ENCODE data around the gene OAF. TPM values are rescaled to one million over a fixed set of nuclear protein-coding genes. Genes with fewer than 3 reads are reported as not detected.

Gene OAF
- total RNA-seq, 1 donor from 2014 or later, result 216 TPM

GRCh38 chr11:120191058-120191457, 19.8 kb upstream of the OAF start:
- Histone ChIP-seq H3K36me3 (no peaks in the 10 kb centered on the region), H3K4me1 (no peaks in the 10 kb centered on the region), H3K27ac (no peak overlapping the region), H3K27me3 (no peaks in the 10 kb centered on the region), H3K4me3 (no peak overlapping the region), H3K9me3 (no peaks in the 10 kb centered on the region)
- no peak for DNase-seq (ENCODE audit: low spot score in 2 of 2)
- intact Hi-C loops (cut with DNase I), result no loop called here
- no peak for TF ChIP-seq CTCF (IDR thresholded peaks at IDR 0.05)

DNA sequence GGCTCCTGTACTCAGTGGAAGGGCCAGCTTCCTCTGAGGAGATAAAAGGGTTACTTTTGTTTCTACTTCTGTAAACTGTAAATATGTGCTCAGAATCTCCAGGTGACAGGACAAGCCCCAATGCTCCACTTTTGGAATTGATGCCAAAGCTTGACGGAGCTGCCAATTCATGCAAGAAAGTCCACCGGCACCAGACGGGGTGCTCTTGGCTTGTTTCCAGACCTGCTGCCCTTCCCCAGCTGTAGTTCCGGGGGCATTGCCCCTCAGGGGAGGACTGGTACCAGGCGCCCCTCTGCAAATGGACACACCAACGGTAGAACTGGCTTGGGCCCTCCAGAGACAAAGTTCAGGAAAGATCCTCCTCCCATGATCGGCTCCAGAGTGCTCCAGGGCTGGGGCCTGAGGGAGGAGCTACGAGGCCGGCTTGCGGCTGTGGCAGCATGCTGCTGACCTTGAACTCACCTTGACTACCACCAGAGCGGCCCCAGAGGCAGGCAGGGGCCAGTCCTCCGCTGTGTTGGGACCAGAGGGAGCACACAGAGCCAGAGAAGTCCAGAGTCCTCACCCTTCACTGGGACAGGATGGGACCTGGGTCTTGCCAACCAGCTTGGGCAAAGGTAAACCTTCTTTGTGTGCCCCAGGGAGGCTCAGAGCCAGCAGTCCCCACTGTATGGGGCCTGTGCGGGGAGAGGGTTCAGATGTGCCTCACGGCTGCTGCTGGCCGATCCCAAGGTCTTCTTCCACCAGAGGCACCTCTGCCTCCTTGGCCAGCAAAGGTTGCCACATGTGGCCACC, 17.8 kb upstream of the OAF start:
- H3K27me3 ChIP-seq, result no peaks in the 10 kb centered on the region
- H3K9me3 ChIP-seq, result no peaks in the 10 kb centered on the region
- no peak for DNase-seq (ENCODE audit: low spot score in 2 of 2)
- TF ChIP-seq CTCF (IDR thresholded peaks at IDR 0.05), result no peak
- intact Hi-C loops (cut with DNase I), result no loop called here
- H3K4me1 ChIP-seq, result no peaks in the 10 kb centered on the region
- H3K27ac ChIP-seq, result no peak overlapping the region
- H3K4me3 ChIP-seq, result no peak overlapping the region
- H3K36me3 ChIP-seq, result no peaks in the 10 kb centered on the region

GRCh38 chr11:120194166-120194565, 16.7 kb upstream of the OAF start:
- H3K27me3 ChIP-seq, result no peaks in the 10 kb centered on the region
- H3K36me3 ChIP-seq, result no peaks in the 10 kb centered on the region
- H3K27ac ChIP-seq, result no peak overlapping the region
- intact Hi-C loops (cut with DNase I), result no loop called here
- TF ChIP-seq CTCF (IDR thresholded peaks at IDR 0.05), result no peak
- no peaks in the 10 kb centered on the region for H3K4me1 ChIP-seq
- H3K4me3 ChIP-seq, result no peak overlapping the region
- H3K9me3 ChIP-seq, result no peaks in the 10 kb centered on the region
- no peak for DNase-seq (ENCODE audit: low spot score in 2 of 2)

DNA sequence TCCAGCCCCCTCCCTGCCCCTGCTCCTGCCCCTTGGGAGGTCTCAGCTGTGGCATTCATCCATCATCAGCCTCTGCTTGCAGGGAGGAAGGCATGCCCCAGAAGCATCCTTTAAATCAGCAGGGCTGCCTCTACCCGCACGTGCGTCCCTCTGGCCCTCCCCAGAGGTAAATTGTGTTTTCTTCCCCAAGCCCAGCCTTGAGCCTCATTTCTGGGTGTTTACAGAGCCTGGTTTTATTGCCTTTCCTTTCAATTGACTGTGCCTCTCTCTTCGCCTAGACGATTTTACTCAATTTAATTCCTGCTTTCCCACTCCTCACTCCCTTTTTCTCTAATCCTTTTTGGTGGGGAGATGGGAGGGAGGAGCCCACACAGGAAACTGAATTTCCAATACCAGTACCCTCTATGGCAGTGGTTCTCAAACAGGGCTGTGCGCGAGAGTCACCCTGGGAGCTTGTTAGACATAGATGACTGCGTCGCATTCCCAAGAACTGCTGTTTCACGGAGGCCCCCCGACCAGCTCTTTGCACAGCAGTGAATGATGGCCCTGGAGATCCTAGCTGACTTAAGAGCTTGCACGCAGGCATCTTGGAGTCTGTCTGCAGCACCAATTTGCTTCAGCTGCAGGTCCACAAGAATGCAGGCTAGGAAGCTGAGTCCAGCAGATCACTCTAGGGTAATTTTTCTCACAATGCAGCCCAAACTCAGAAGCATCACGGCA, 15.1 kb upstream of the OAF start:
- no peaks in the 10 kb centered on the region for H3K9me3 ChIP-seq
- H3K4me3 ChIP-seq, result no peak overlapping the region
- no peak for TF ChIP-seq CTCF (IDR thresholded peaks at IDR 0.05)
- intact Hi-C loops (cut with DNase I), result no loop called here
- no peaks in the 10 kb centered on the region for H3K4me1 ChIP-seq
- no peak overlapping the region for H3K27ac ChIP-seq
- DNase-seq (ENCODE audit: low spot score in 2 of 2), result no peak
- no peaks in the 10 kb centered on the region for H3K36me3 ChIP-seq
- H3K27me3 ChIP-seq, result no peaks in the 10 kb centered on the region

DNA sequence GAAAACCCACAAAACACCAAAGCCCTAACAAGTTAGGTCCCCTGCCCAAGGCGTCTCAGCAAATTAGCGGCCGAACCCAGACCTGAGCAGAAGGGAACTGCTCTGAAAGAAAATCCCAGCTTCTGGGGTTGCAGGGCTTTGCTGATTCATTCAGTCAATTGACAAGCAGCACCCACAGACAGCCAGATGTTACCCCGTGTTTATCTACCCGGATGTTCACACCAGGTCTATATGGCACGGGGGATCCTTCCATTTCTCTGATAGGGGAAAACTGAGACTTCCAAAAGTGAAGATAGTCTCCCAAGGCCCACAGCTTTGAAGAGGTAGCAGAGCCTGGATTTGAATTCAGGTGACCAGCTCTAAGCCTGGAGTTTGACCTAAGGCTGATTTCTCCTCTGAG, 14.0 kb upstream of the OAF start:
- no peaks in the 10 kb centered on the region for H3K4me1 ChIP-seq
- DNase-seq (ENCODE audit: low spot score in 2 of 2), result no peak

More for the DNA sequence above, 14.0 kb upstream of the OAF start:
- H3K36me3 ChIP-seq, result no peaks in the 10 kb centered on the region
- no peak overlapping the region for H3K27ac ChIP-seq
- no peaks in the 10 kb centered on the region for H3K9me3 ChIP-seq
- no peak for TF ChIP-seq CTCF (IDR thresholded peaks at IDR 0.05)
- no peaks in the 10 kb centered on the region for H3K27me3 ChIP-seq
- intact Hi-C loops (cut with DNase I), result no loop called here
- no peak overlapping the region for H3K4me3 ChIP-seq

Measured in ascending aorta (tissue), 2 donors.